IMR-90 (cell line): ENCODE data around the gene CIB1.

ENCODE experiments used
- CTCF ChIP-seq: conservative IDR thresholded peaks from 2 replicates; pipeline ENCODE4 v1.5.1; 2012; ENCODE audit warnings: mild to moderate bottlenecking, low read depth, low read length, improper control_type of control experiment
- NFE2L2 ChIP-seq: fragments of 150-350 bp; IDR thresholded peaks from 2 replicates; pipeline ENCODE4 v1.6.1; 2016; ENCODE audit warnings: low read depth, mild to moderate bottlenecking, low read length
- POLR2A ChIP-seq: IDR thresholded peaks from 2 replicates; pipeline ENCODE4 v1.6.1; 2012; ENCODE audit warnings: mild to moderate bottlenecking, low read depth, low read length

- TF ChIP-seq CTCF (no peak), POLR2A (no peak), NFE2L2 (no peak)
Measured at GRCh38 chr15:90268415-90268814, 34.7 kb upstream of the CIB1 start.
